BLaER1 treated with 17β-estradiol and CSF1 and Interleukin-3, amounts not matched to agents 10 nM and 100 nM (cell line): ENCODE data around the gene CKB.

Experiments used
- H3K27ac ChIP-seq, 11 experiments: shearing (Covaris generic); formaldehyde crosslinking; 2 replicates each; pipeline ENCODE4 v1.8.1; 2022
- H3K27me3 ChIP-seq, 11 experiments: shearing (Covaris generic); formaldehyde crosslinking; 2 replicates each; pipeline ENCODE4 v1.8.1; 2022
- H3K36me3 ChIP-seq, 11 experiments: shearing (Covaris generic); formaldehyde crosslinking; 2 replicates each; pipeline ENCODE4 v1.8.1; 2022
- H3K4me1 ChIP-seq, 10 experiments: shearing (Covaris generic); formaldehyde crosslinking; 2 replicates each; pipeline ENCODE4 v1.8.1; 2022
- H3K4me2 ChIP-seq, 11 experiments: shearing (Covaris generic); formaldehyde crosslinking; 2 replicates each; pipeline ENCODE4 v1.8.1; 2022
- H3K4me3 ChIP-seq, 10 experiments: shearing (Covaris generic); formaldehyde crosslinking; 2 replicates each; pipeline ENCODE4 v1.8.1; 2022
- H3K9ac ChIP-seq, 11 experiments: shearing (Covaris generic); formaldehyde crosslinking; 2 replicates each; pipeline ENCODE4 v1.8.1; 2022
- H3K9me3 ChIP-seq, 11 experiments: shearing (Covaris generic); formaldehyde crosslinking; replicated peaks in 1 of 11; 2 replicates each; pipeline ENCODE4 v1.8.1; 2022
- H4K20me1 ChIP-seq, 11 experiments: shearing (Covaris generic); formaldehyde crosslinking; 2 replicates each; pipeline ENCODE4 v1.8.1; 2022
- Cebpa-rat ChIP-seq, 11 experiments: shearing (Covaris generic); IDR thresholded peaks; 2 replicates each; pipeline ENCODE4 v1.8.1; 2022

Gene CKB

DNA sequence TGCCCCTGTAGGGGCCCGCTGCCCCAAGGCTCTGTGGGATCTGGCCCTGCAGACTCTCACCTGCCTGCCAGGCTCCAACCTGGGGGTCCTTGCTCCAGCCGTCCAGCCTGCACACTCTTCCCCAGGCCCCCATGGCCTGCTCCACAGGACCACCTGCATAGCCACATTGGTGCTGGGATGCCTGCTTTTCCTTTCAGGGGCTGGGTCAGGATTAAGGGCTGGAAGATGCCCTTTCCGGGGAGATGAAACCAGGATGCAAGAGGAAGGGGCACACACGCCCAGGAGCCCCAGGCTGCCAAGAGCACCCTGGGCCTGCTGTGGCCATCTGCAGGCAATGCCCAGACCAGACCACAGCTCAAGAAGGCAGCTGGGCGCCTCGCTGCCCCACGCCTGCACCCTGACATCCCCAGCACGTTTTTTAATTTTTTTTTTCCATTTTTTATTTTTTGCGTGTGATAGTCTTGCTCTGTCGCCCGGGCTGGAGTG is 24.9 kb upstream of the CKB start:
- Histone ChIP-seq H3K9me3 (no peaks in the 10 kb centered on the region), H3K9ac (no peak overlapping the region), H3K4me2 (peak overlapping the region in 6 of 11 experiments; percentile 9 to 98 (median 86); a peak in 8 of 22 replicates), H3K27ac (no peak overlapping the region), H3K4me3 (no peak overlapping the region), H3K4me1 (peaks cover 77 to 100% (median 97%) of the 10 kb centered on the region in 10 experiments), H3K27me3 (peaks cover 0 to 13% (median 0%) of the 10 kb centered on the region in 11 experiments; a peak in 5 of 22 replicates), H4K20me1 (peaks cover 39 to 100% (median 88%) of the 10 kb centered on the region in 11 experiments), H3K36me3 (no peaks in the 10 kb centered on the region)
- TF ChIP-seq Cebpa-rat (IDR thresholded peaks at IDR 0.05): no peak

- peaks cover 35 to 100% (median 82%) of the 10 kb centered on the region in 11 experiments for H4K20me1 ChIP-seq
- H3K4me2 ChIP-seq: peak overlapping the region; percentile 40 to 98 (median 85); a peak in 19 of 22 replicates
- no peak for TF ChIP-seq Cebpa-rat (IDR thresholded peaks at IDR 0.05)
- H3K27ac ChIP-seq: no peak overlapping the region
- peaks cover 0 to 13% (median 0%) of the 10 kb centered on the region in 11 experiments; a peak in 5 of 22 replicates for H3K27me3 ChIP-seq
- no peak overlapping the region for H3K4me3 ChIP-seq
- no peaks in the 10 kb centered on the region for H3K9me3 ChIP-seq
- H3K4me1 ChIP-seq: peaks cover 77 to 100% (median 97%) of the 10 kb centered on the region in 10 experiments
- H3K9ac ChIP-seq: no peak overlapping the region
- no peaks in the 10 kb centered on the region for H3K36me3 ChIP-seq
Observed at GRCh38 chr14:103546652-103547454, 24.2 kb upstream of the CKB start.

DNA sequence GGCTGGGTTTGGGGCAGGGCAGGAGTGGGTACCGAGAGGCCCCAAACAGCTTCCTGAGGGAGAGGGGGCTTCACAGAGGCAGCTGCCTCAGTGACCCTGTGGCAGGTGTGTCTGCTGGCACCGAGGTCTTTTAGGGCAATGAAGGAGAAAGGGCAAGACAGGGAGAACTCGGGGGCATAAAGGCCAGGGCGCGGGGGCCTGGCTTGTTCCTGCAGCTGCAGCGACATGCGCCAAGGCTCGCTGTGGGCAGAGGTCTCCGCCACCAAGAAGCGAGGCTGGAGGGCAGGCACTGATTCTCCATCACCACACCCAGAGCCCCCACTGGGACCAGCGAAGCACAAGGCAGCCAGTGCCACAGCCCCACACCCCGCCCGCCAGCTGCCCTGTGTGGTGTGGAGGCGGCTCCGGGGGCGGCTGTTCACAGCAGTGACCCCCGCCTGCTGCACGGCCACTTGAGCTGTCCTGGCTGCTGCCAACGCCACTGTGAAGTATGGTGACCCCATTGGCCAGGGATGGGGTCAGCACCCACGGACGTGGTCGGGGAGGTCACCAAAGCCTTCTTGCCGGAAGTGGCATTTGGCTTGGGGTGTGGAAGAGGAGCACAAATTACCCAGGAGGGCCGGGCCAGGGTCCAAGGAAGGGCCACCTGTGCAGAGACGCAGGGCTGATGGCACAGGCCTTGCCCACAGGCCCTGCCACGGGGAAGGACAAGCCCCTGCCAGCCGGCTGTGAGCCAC is 23.5 kb upstream of the CKB start:
- Histone ChIP-seq H3K4me2 (peak overlapping the region; percentile 40 to 98 (median 85); a peak in 21 of 22 replicates), H4K20me1 (peaks cover 29 to 100% (median 79%) of the 10 kb centered on the region in 11 experiments), H3K9ac (peak overlapping the region in 6 of 11 experiments; percentile 9 to 71 (median 36); a peak in 7 of 22 replicates), H3K4me3 (no peak overlapping the region), H3K27me3 (peaks cover 0 to 13% (median 0%) of the 10 kb centered on the region in 11 experiments; a peak in 5 of 22 replicates), H3K36me3 (no peaks in the 10 kb centered on the region), H3K4me1 (peaks cover 72 to 100% (median 97%) of the 10 kb centered on the region in 10 experiments), H3K9me3 (no peaks in the 10 kb centered on the region), H3K27ac (peak overlapping the region in 1 of 11 experiments; percentile 22; a peak in 2 of 22 replicates)
- no peak for TF ChIP-seq Cebpa-rat (IDR thresholded peaks at IDR 0.05)

DNA sequence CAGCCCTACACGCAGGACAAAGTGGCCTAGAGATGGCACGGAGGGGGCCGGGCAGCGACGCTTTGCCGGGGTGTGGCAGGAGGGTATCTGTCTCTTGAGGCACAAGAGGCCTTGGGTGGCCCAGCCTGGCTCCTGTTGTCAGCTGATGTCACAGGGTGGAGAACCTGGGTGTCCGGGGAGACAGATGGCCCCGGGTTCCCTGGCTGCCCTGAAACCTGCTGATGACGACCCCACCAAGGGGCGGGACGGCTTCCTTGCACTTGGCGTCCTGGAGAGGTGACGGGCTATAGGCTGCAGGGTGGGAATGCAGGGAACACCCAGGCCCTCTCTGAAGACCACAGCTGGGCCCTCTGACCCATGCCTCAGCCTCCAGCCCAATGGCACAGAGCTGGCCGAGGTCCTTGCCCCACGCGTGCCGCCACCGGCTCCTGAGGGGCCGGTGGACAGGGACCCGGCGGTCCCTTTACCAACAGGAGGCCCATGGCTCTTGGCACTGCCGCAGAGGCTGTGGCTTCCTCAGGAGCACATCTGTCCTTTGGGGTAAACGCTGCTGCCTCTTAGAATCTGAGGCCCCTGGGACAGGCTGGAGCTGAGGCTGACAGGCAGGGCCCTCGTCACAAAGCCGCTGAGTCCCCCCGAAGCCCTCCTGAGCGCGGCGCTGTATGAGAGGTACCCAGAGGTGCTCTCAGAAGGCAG is 22.7 kb upstream of the CKB start:
- Histone ChIP-seq H3K36me3 (no peaks in the 10 kb centered on the region), H3K27me3 (peaks cover 0 to 16% (median 0%) of the 10 kb centered on the region in 11 experiments; a peak in 5 of 22 replicates), H3K9me3 (no peaks in the 10 kb centered on the region), H3K9ac (peak overlapping the region in 7 of 11 experiments; percentile 9 to 71 (median 29); a peak in 8 of 22 replicates), H3K4me2 (peak overlapping the region in 10 of 11 experiments; percentile 44 to 98 (median 86); a peak in 20 of 22 replicates), H3K4me1 (peaks cover 65 to 100% (median 97%) of the 10 kb centered on the region in 10 experiments), H4K20me1 (peaks cover 21 to 99% (median 76%) of the 10 kb centered on the region in 11 experiments), H3K4me3 (no peak overlapping the region), H3K27ac (peak overlapping the region in 2 of 11 experiments; percentile 21 to 22; a peak in 2 of 22 replicates)
- no peak for TF ChIP-seq Cebpa-rat (IDR thresholded peaks at IDR 0.05)

DNA sequence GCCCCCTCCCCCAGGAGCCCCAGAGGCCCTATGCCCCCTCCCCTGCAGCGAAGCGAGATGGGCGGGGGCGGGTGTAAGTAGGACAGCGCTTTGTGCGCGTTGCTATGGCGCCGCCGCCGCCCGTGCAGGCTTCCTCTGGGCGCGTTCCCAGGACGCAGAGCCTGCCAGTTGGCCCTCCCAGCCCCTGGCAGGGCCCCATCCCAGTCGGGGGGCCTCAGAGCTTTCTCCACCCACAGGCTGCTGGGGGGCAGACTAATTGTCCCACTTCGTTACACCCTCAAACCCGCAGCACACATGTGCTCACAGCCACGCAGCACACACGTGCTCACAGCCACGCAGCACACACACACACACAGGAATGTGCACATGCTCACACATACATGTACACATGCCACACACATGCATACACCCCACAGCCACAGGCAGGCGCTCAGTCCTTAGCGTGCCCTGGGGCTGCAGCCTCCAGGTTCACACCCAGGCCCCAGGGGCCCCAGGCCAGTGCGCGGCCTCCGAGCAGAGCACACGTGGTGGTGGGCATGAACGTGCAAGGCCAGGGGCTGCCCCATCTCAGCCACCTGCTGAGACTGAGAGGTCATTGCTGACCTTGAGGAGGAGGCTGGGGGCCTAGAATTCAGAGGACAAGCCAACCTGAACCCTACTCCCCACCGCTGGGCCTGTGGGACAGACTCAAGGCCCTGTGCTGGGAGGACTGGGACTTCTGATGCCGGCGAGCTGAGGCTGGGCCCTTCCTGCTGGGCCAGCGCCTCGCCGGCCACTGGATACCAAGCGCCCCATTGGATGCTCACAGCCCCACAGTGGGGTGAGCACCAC is 22.0 kb upstream of the CKB start:
- Histone ChIP-seq H3K4me2 (peak overlapping the region; percentile 55 to 98 (median 85)), H3K27ac (peak overlapping the region in 3 of 11 experiments; percentile 21 to 22 (median 22); a peak in 2 of 22 replicates)
- TF ChIP-seq Cebpa-rat (IDR thresholded peaks at IDR 0.05): no peak

DNA sequence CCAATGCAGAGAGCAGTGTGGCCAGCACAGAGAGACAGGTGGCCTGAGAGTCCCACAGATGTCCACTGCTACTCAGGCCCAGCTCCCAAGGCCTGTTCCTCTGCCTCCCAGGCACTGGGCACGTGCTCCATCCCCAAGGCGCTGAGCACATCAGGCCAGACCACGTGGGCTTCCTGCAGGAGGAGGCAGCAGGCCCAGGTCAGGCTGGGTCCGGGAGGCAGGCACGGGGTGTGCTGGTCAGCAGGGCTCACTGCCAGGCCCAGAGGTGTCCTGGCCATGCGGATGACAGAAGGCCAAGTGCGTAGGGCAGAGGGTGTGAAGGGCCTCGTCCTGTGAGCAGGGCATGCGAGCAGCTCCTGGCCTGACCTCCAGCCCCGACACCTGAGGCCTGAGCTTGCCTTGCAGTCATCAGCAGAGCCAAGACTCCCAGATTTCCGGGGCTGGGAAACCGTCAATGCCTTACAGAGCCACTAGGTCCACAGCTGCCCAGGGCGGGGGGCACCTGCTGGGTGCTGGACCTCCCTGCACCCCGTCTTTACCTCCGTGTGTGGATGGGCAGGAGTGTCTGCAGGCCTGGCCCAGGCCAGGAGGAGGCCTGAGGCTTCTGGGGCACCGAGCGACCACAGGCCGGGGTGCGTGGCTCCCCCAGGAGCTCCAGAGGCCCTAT is 21.2 kb upstream of the CKB start:
- Histone ChIP-seq H3K36me3 (no peaks in the 10 kb centered on the region), H3K27ac (peak overlapping the region in 4 of 11 experiments; percentile 38 to 65 (median 56); a peak in 6 of 22 replicates), H3K9ac (peak overlapping the region in 9 of 11 experiments; percentile 13 to 71 (median 59); a peak in 12 of 22 replicates), H3K27me3 (peaks cover 0 to 18% (median 0%) of the 10 kb centered on the region in 11 experiments; a peak in 5 of 22 replicates), H3K4me3 (no peak overlapping the region), H3K4me1 (peaks cover 50 to 100% (median 96%) of the 10 kb centered on the region in 10 experiments), H4K20me1 (peaks cover 15 to 97% (median 66%) of the 10 kb centered on the region in 11 experiments; a peak in 20 of 22 replicates), H3K4me2 (peak overlapping the region; percentile 55 to 98 (median 85)), H3K9me3 (no peaks in the 10 kb centered on the region)
- no peak for TF ChIP-seq Cebpa-rat (IDR thresholded peaks at IDR 0.05)

More for the DNA sequence above, 22.0 kb upstream of the CKB start:
- H3K4me3 ChIP-seq: no peak overlapping the region
- peaks cover 19 to 97% (median 68%) of the 10 kb centered on the region in 11 experiments; a peak in 21 of 22 replicates for H4K20me1 ChIP-seq
- H3K4me1 ChIP-seq: peaks cover 57 to 100% (median 97%) of the 10 kb centered on the region in 10 experiments
- H3K36me3 ChIP-seq: no peaks in the 10 kb centered on the region
- H3K9me3 ChIP-seq: no peaks in the 10 kb centered on the region
- peak overlapping the region in 6 of 11 experiments; percentile 13 to 71 (median 30); a peak in 6 of 22 replicates for H3K9ac ChIP-seq
- H3K27me3 ChIP-seq: peaks cover 0 to 18% (median 0%) of the 10 kb centered on the region in 11 experiments; a peak in 5 of 22 replicates

DNA sequence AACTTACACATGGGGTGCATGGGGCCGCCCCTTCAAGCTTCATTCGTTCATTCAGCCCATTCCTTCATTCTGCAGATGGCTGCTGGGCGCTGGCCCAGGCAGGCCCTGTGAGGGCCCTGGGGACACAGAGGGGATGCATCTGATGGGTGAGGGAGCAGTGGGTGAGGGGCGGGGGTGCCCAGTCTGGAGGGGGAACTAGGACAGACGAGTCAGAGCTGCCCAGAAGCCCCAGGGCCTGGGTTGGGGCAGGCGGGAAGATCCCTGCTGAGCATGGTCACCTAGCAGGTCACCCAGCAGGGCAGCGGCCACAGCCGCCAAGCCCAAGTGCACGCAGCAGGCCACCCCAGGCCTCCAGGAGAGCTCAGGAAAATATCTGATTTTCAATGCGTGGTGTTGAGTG is 20.5 kb upstream of the CKB start:
- no peaks in the 10 kb centered on the region for H3K36me3 ChIP-seq
- no peaks in the 10 kb centered on the region for H3K9me3 ChIP-seq
- H3K27ac ChIP-seq: peak overlapping the region in 6 of 11 experiments; percentile 30 to 65 (median 56); a peak in 8 of 22 replicates
- peaks cover 43 to 100% (median 96%) of the 10 kb centered on the region in 10 experiments for H3K4me1 ChIP-seq
- peaks cover 0 to 18% (median 0%) of the 10 kb centered on the region in 11 experiments; a peak in 5 of 22 replicates for H3K27me3 ChIP-seq
- H3K9ac ChIP-seq: peak overlapping the region in 10 of 11 experiments; percentile 11 to 71 (median 51); a peak in 14 of 22 replicates
- H3K4me3 ChIP-seq: peak overlapping the region in 2 of 10 experiments; percentile 32 to 41; a peak in 4 of 20 replicates
- peaks cover 15 to 97% (median 64%) of the 10 kb centered on the region in 11 experiments; a peak in 21 of 22 replicates for H4K20me1 ChIP-seq
- no peak for TF ChIP-seq Cebpa-rat (IDR thresholded peaks at IDR 0.05)
- H3K4me2 ChIP-seq: peak overlapping the region; percentile 55 to 98 (median 85)
